Fibroblast of lung (primary cell): ENCODE measurements around the gene LRRC3. TPM values are rescaled to one million over a fixed set of nuclear protein-coding genes. Genes with fewer than 3 reads are reported as not detected.

Experiments
- DNase-seq, 2 donors: peaks; one replicate each; pipeline versions ENCODE4 v3.0.0 to v3.0.0-alpha.2; 2010; ENCODE audit warnings: low read depth in 2 of 2
- H2AFZ ChIP-seq: 2 replicates; pipeline ENCODE4 v1.5.1; 2012; ENCODE audit warnings: low read length, control low read depth, inconsistent platforms
- H3K27ac ChIP-seq: 2 replicates; pipeline ENCODE4 v1.5.1; 2011; ENCODE audit warnings: low read length, control low read depth; ENCODE audit not compliant: insufficient read depth
- H3K27me3 ChIP-seq: 2 replicates; pipeline ENCODE4 v1.5.1; 2011; ENCODE audit warnings: mild to moderate bottlenecking, low read length; ENCODE audit not compliant: control insufficient read depth, insufficient read depth
- H3K36me3 ChIP-seq: 2 replicates; pipeline ENCODE4 v1.5.1; 2011; ENCODE audit warnings: low read length; ENCODE audit not compliant: control insufficient read depth, insufficient read depth
- H3K4me1 ChIP-seq: 2 replicates; pipeline ENCODE4 v1.5.1; 2011; ENCODE audit warnings: low read length; ENCODE audit not compliant: control insufficient read depth, insufficient read depth; ENCODE audit errors: extremely low read depth
- H3K4me2 ChIP-seq: 2 replicates; pipeline ENCODE4 v1.5.1; 2011; ENCODE audit warnings: low read length, control low read depth; ENCODE audit not compliant: insufficient read depth; ENCODE audit errors: extremely low read depth
- H3K4me3 ChIP-seq, 4 experiments: fragments of 200-600 bp in 1 of 4; sonication (generic) in 1 of 4; replicated peaks in 1 of 4; 2 replicates each; pipeline ENCODE4 v1.5.1; 2011 to 2016; ENCODE audit warnings: low read length in 4 of 4, low read depth in 3 of 4, mild to moderate bottlenecking in 3 of 4, control low read depth in 2 of 4, inconsistent platforms in 1 of 4, mixed read lengths in 1 of 4; ENCODE audit not compliant: insufficient read depth in 1 of 4; ENCODE audit errors: control extremely low read depth in 1 of 4
- H3K79me2 ChIP-seq: 2 replicates; pipeline ENCODE4 v1.5.1; 2012; ENCODE audit warnings: mild to moderate bottlenecking, low read length, inconsistent platforms; ENCODE audit not compliant: control insufficient read depth, insufficient read depth
- H3K9ac ChIP-seq: 2 replicates; pipeline ENCODE4 v1.5.1; 2011; ENCODE audit warnings: mild to moderate bottlenecking, low read length, control low read depth; ENCODE audit not compliant: insufficient read depth
- H3K9me3 ChIP-seq: 2 replicates; pipeline ENCODE4 v1.5.1; 2012; ENCODE audit warnings: low read depth, low read length; ENCODE audit not compliant: control insufficient read depth, insufficient read depth
- H4K20me1 ChIP-seq: 2 replicates; pipeline ENCODE4 v1.5.1; 2011; ENCODE audit warnings: low read length; ENCODE audit not compliant: control insufficient read depth, insufficient read depth; ENCODE audit errors: extremely low read depth
- EZH2 ChIP-seq: IDR thresholded peaks from 2 replicates; pipeline ENCODE4 v1.5.1; 2012; ENCODE audit warnings: low read length, control low read depth, mild to moderate bottlenecking; ENCODE audit errors: missing control alignments
- polyA plus RNA-seq, 2 donors: library from polyadenylated mRNA; depleted of rRNA in 1 of 2; stranded (reverse) in 1 of 2; unstranded in 1 of 2; fragments of >200 nt; gene quantifications; 2 replicates each; pipeline ENCODE4 v1.2.1, GENCODE V29; 2011 to 2012; ENCODE audit warnings: missing spikeins in 1 of 2
- total RNA-seq: library from RNA; depleted of rRNA; stranded (reverse); fragments of >200 nt; gene quantifications from 2 replicates; pipeline ENCODE4 v1.2.1, GENCODE V29; 2014
- TF ChIP-seq, protein P1 (sequence below), 2 donors: IDR thresholded peaks in 1 of 2; conservative IDR thresholded peaks in 1 of 2; 1 replicate in 1 of 2; 2 replicates in 1 of 2; pipeline ENCODE4 v1.5.1; 2011 to 2012; ENCODE audit warnings: low read length in 2 of 2, control low read depth in 1 of 2, inconsistent platforms in 1 of 2, low read depth in 1 of 2, mild to moderate bottlenecking in 1 of 2

Gene LRRC3
- total and polyA plus RNA-seq, 2 donors (not counting 1 experiment from before 2014, with no cell fraction given): 0.50 to 0.52 TPM

DNA sequence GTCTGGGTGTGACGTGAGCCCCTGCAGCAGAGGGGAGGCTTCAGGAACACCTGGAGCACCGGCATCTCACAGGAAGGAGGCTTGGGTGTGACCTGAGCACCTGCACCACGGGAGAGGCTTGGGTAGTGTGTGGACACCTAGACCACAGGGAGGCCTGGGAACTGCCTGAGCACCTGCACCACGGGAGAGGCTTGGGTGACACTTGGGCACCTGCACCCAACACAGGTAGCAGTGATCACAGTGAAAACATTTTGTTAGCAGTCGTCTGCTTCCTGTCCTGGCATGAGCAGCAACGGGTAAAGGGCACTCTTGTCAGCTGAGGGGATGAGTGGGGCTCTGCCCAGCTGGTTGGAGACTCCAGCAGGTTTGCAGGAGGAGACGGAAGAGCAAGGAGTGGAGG, 22.4 kb downstream of the LRRC3 start:
- H3K4me1 ChIP-seq: no peaks in the 10 kb centered on the region
- no peaks in the 10 kb centered on the region for H3K9me3 ChIP-seq

DNA sequence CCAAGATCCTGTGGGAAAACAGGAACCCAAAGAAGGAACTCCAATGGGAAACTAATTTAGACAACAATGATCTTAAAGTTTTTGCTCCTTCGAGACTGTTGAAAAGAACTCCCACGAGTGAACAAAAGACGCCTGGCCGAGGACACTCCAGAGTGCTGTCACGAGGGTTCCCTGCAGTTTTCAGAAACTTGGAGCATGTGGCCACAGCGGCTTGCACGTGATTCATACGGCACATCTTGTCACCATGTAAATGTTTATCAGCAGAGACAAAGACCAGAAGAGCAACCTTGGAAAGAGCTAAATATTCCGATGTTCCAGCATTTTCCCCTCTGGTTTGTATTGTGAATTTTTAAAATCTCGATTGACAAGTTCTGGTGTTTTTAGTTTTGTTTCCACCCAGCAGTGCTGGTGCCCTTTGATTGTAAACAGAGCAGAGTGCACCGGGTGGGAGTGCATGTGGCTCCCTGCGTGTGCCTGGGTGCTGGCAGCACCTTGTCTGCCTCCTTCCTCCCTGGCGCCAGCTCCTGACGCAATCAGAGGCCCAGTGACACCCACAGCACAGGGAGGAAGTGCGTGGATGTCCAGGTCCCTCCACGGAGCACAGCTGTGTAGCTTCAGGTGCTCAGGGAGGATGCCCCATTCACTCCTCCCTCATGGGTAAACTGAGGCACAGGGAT, 23.0 kb downstream of the LRRC3 start:
- no peak for TF ChIP-seq EZH2
- TF ChIP-seq, protein P1, sequence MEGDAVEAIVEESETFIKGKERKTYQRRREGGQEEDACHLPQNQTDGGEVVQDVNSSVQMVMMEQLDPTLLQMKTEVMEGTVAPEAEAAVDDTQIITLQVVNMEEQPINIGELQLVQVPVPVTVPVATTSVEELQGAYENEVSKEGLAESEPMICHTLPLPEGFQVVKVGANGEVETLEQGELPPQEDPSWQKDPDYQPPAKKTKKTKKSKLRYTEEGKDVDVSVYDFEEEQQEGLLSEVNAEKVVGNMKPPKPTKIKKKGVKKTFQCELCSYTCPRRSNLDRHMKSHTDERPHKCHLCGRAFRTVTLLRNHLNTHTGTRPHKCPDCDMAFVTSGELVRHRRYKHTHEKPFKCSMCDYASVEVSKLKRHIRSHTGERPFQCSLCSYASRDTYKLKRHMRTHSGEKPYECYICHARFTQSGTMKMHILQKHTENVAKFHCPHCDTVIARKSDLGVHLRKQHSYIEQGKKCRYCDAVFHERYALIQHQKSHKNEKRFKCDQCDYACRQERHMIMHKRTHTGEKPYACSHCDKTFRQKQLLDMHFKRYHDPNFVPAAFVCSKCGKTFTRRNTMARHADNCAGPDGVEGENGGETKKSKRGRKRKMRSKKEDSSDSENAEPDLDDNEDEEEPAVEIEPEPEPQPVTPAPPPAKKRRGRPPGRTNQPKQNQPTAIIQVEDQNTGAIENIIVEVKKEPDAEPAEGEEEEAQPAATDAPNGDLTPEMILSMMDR (conservative IDR thresholded peaks at IDR 0.05 in 1 of 2, IDR thresholded peaks at IDR 0.05 in 1 of 2; ENCODE audit: low read depth in 1 of 2, low read length in 2 of 2): no peak
- Histone ChIP-seq H4K20me1 (no peaks in the 10 kb centered on the region), H3K27ac (no peak overlapping the region), H2AFZ (no peak overlapping the region), H3K4me3 (no peak overlapping the region), H3K27me3 (no peaks in the 10 kb centered on the region), H3K79me2 (no peaks in the 10 kb centered on the region), H3K9ac (no peak overlapping the region), H3K4me1 (no peaks in the 10 kb centered on the region), H3K36me3 (no peaks in the 10 kb centered on the region), H3K4me2 (no peak overlapping the region), H3K9me3 (no peaks in the 10 kb centered on the region)
- no peak for DNase-seq

More for the DNA sequence above, 22.4 kb downstream of the LRRC3 start:
- no peak overlapping the region for H2AFZ ChIP-seq
- no peak overlapping the region for H3K9ac ChIP-seq
- no peaks in the 10 kb centered on the region for H3K79me2 ChIP-seq
- H3K27ac ChIP-seq: no peak overlapping the region
- H3K27me3 ChIP-seq: no peaks in the 10 kb centered on the region
- H3K36me3 ChIP-seq: no peaks in the 10 kb centered on the region
- no peaks in the 10 kb centered on the region for H4K20me1 ChIP-seq
- no peak overlapping the region for H3K4me3 ChIP-seq
- no peak for TF ChIP-seq EZH2
- TF ChIP-seq, protein P1 (conservative IDR thresholded peaks at IDR 0.05 in 1 of 2, IDR thresholded peaks at IDR 0.05 in 1 of 2; ENCODE audit: low read depth in 1 of 2, low read length in 2 of 2): no peak
- no peak overlapping the region for H3K4me2 ChIP-seq
- DNase-seq: no peak

DNA sequence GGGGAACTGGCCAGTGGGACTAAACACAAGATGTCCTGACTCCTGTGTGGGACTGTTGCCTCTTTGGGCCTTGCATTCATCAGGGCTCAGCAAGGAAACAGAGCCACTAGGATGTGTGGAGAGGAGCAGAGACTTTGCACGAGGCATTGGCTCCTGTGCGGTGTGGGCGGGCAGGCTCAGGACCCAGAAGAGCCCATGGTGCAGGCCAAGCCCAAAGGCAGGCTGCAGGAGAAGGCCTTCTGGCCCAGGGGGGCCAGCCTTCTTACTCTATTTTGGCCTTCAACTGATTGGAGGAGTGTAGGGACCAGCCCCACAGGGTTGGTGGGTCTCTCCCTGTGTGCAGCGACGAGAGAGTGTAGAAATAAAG, 23.5 kb downstream of the LRRC3 start:
- Histone ChIP-seq H2AFZ (no peak overlapping the region), H3K4me3 (no peak overlapping the region), H3K9me3 (no peaks in the 10 kb centered on the region), H3K36me3 (no peaks in the 10 kb centered on the region), H4K20me1 (no peaks in the 10 kb centered on the region), H3K4me2 (no peak overlapping the region), H3K27me3 (no peaks in the 10 kb centered on the region), H3K9ac (no peak overlapping the region), H3K27ac (no peak overlapping the region), H3K4me1 (no peaks in the 10 kb centered on the region), H3K79me2 (no peaks in the 10 kb centered on the region)
- DNase-seq: no peak
- TF ChIP-seq EZH2: no peak
- TF ChIP-seq, protein P1 (conservative IDR thresholded peaks at IDR 0.05 in 1 of 2, IDR thresholded peaks at IDR 0.05 in 1 of 2; ENCODE audit: low read depth in 1 of 2, low read length in 2 of 2): no peak
